Spleen (tissue), 11 donors: ENCODE results near the gene FAM240A. TPM values are rescaled to one million over a fixed set of nuclear protein-coding genes. Genes with fewer than 3 reads are reported as not detected.

Experiments used
- DNase-seq: peaks from one replicate; pipeline ENCODE4 v3.0.0-alpha.2; 2020
- H3K27ac ChIP-seq, 8 donors: fragments of 200-600 bp; sonication (generic) in 7 of 8; 1 replicate in 4 of 8; 2 replicates in 4 of 8; pipeline versions ENCODE4 v1.5.0 to v1.8.0; 2016 to 2021; ENCODE audit warnings: inconsistent platforms in 4 of 8, mild to moderate bottlenecking in 4 of 8, moderate library complexity in 1 of 8
- H3K27me3 ChIP-seq, 7 donors: fragments of 200-600 bp; sonication (generic) in 6 of 7; replicated peaks in 1 of 7; 1 replicate in 4 of 7; 2 replicates in 3 of 7; pipeline versions ENCODE4 v1.5.0 to v1.8.0; 2016 to 2021; ENCODE audit warnings: inconsistent platforms in 3 of 7, mild to moderate bottlenecking in 1 of 7
- H3K36me3 ChIP-seq, 6 donors: fragments of 200-600 bp; sonication (generic) in 5 of 6; 1 replicate in 4 of 6; 2 replicates in 2 of 6; pipeline versions ENCODE4 v1.5.0 to v1.8.0; 2016 to 2021; ENCODE audit warnings: inconsistent platforms in 2 of 6
- H3K4me1 ChIP-seq, 6 donors: fragments of 200-600 bp; sonication (generic) in 5 of 6; 1 replicate in 3 of 6; 2 replicates in 3 of 6; pipeline versions ENCODE4 v1.5.0 to v1.8.0; 2016 to 2021; ENCODE audit warnings: inconsistent platforms in 3 of 6
- H3K4me3 ChIP-seq, 8 donors: fragments of 200-600 bp; sonication (generic) in 7 of 8; 1 replicate in 4 of 8; 2 replicates in 4 of 8; pipeline versions ENCODE4 v1.5.0 to v1.8.0; 2016 to 2021; ENCODE audit warnings: inconsistent platforms in 4 of 8, mild to moderate bottlenecking in 4 of 8, moderate library complexity in 2 of 8
- H3K9me3 ChIP-seq, 8 donors: fragments of 200-600 bp; sonication (generic) in 7 of 8; 1 replicate in 4 of 8; 2 replicates in 4 of 8; pipeline versions ENCODE4 v1.5.0 to v1.8.0; 2016 to 2021; ENCODE audit warnings: inconsistent platforms in 4 of 8
- CTCF ChIP-seq, 11 experiments: fragments of 200-600 bp in 7 of 11; fragments of 450-650 bp in 4 of 11; sonication (generic) in 4 of 11; IDR thresholded peaks in 8 of 11; conservative IDR thresholded peaks in 3 of 11; 1 replicate in 7 of 11; 2 replicates in 4 of 11; pipeline versions ENCODE4 v1.4.0 to v1.8.0; 2016 to 2021; ENCODE audit warnings: antibody characterized with exemption in 11 of 11, inconsistent platforms in 4 of 11, mild to moderate bottlenecking in 1 of 11
- POLR2A ChIP-seq, 3 donors: fragments of 450-650 bp; IDR thresholded peaks; one replicate each; pipeline ENCODE4 v1.5.1; 2017; ENCODE audit warnings: antibody characterized with exemption in 3 of 3, mild to moderate bottlenecking in 1 of 3
- POLR2AphosphoS5 ChIP-seq, 3 donors: sonication (generic); formaldehyde crosslinking; IDR thresholded peaks; one replicate each; pipeline ENCODE4 v1.5.1; 2017; ENCODE audit warnings: antibody characterized with exemption in 3 of 3
- WGBS, 5 donors: extraction: QIAGEN DNeasy Blood & Tissue Kit in 3 of 5; methylation state at CpG; one replicate each; pipeline versions ENCODE4 v1.1.5 to v1.1.7; 2013 to 2018; 5-methylcytosine and 5-hydroxymethylcytosine counted together
- intact Hi-C: fragments of 100-400 bp; cut with DNase I; formaldehyde crosslinking; loops from one replicate; pipeline ENCODE4 v1.15.0; 2023; ENCODE audit warnings: low total_unique reads
- polyA plus RNA-seq, 3 donors: library from polyadenylated mRNA; stranded (reverse); fragments of 200-250 nt; gene quantifications; one replicate each; pipeline ENCODE4 v1.2.1, GENCODE V29; 2013
- total RNA-seq, 7 donors: library from RNA; depleted of rRNA in 3 of 7; stranded (reverse); fragments of >200 nt in 3 of 7; fragmentation: NEBNext Ultra II Directional in 4 of 7; extraction: Animal tissue kit (Norgen Biotek cat#: 25700) in 4 of 7; gene quantifications; one replicate each; pipeline versions ENCODE4 v1.1.0 to v1.2.1, GENCODE V29; 2016 to 2021
- donor health status: healthy with polysubstance abuse.
- donor health status: DM: no; HTN: no; CAD: no; lungs with moderate emphysema.
- donor health status: DM: no; HTN: no; CAD: no.
- donor health status: Bipolar disorder and iron deficiency.
- donor health status: healthy.
- donor health status: DM: no; HTN: no; CAD: no.
- donor health status: DM: yes; HTN: yes; CAD: no.

Gene FAM240A
- total and polyA plus RNA-seq, 10 donors: 0.13 TPM; not detected in 9

- Histone ChIP-seq H3K4me1 (peaks cover 0 to 31% (median 12%) of the 10 kb centered on the region in 6 donors), H3K27ac (peak overlapping the region; percentile 16 to 75 (median 68)), H3K36me3 (no peaks in the 10 kb centered on the region), H3K4me3 (peak overlapping the region in 7 of 8 donors; percentile 2 to 60 (median 21)), H3K27me3 (peaks cover 0 to 13% (median 0%) of the 10 kb centered on the region in 7 donors), H3K9me3 (no peaks in the 10 kb centered on the region)
- TF ChIP-seq CTCF (IDR thresholded peaks at IDR 0.05 in 8 of 11, conservative IDR thresholded peaks at IDR 0.05 in 3 of 11) (no peak), POLR2AphosphoS5 (IDR thresholded peaks at IDR 0.05) (no peak), POLR2A (IDR thresholded peaks at IDR 0.05) (no peak)
- intact Hi-C loops: no loop called here
- no peak for DNase-seq
- WGBS, 5 donors: 63 to 74% (median 73%) methylated on average over 10 of the region's 10 CpGs
Observed at GRCh38 chr3:46578973-46579755, 33.2 kb upstream of the FAM240A start.

GRCh38 chr3:46579756-46580286, 32.5 kb upstream of the FAM240A start:
- no peak for TF ChIP-seq CTCF (IDR thresholded peaks at IDR 0.05 in 8 of 11, conservative IDR thresholded peaks at IDR 0.05 in 3 of 11)
- no peak for TF ChIP-seq POLR2A (IDR thresholded peaks at IDR 0.05)
- no peak for TF ChIP-seq POLR2AphosphoS5 (IDR thresholded peaks at IDR 0.05)
- 54 to 85% (median 71%) methylated on average over 14 of the region's 14 CpGs for WGBS, 5 donors
- H3K4me3 ChIP-seq: peak overlapping the region in 7 of 8 donors; percentile 2 to 60 (median 21)
- intact Hi-C loops: no loop called here
- no peak for DNase-seq
- H3K27me3 ChIP-seq: peaks cover 0 to 13% (median 0%) of the 10 kb centered on the region in 7 donors
- H3K36me3 ChIP-seq: no peaks in the 10 kb centered on the region
- no peaks in the 10 kb centered on the region for H3K9me3 ChIP-seq
- H3K27ac ChIP-seq: peak overlapping the region in 6 of 8 donors; percentile 13 to 75 (median 72)
- H3K4me1 ChIP-seq: peaks cover 0 to 25% (median 10%) of the 10 kb centered on the region in 6 donors

- Histone ChIP-seq H3K4me1 (peaks cover 0 to 18% (median 10%) of the 10 kb centered on the region in 6 donors), H3K4me3 (peak overlapping the region in 2 of 8 donors; percentile 32 to 60), H3K36me3 (no peaks in the 10 kb centered on the region), H3K27ac (no peak overlapping the region), H3K9me3 (no peaks in the 10 kb centered on the region), H3K27me3 (peaks cover 0 to 11% (median 0%) of the 10 kb centered on the region in 7 donors)
- intact Hi-C loops: no loop called here
- 88 to 98% (median 92%) methylated on average over 1 of the region's 1 CpG for WGBS, 5 donors
- no peak for TF ChIP-seq POLR2AphosphoS5 (IDR thresholded peaks at IDR 0.05)
- TF ChIP-seq CTCF (IDR thresholded peaks at IDR 0.05 in 8 of 11, conservative IDR thresholded peaks at IDR 0.05 in 3 of 11): no peak
- no peak for TF ChIP-seq POLR2A (IDR thresholded peaks at IDR 0.05)
- DNase-seq: no peak
Observed at GRCh38 chr3:46580675-46581074, 31.6 kb upstream of the FAM240A start.
